HG03039 (cell line): ENCODE data around the gene CXCL17.

Source experiments
- ATAC-seq: cut with Tn5 transposase; IDR thresholded peaks from one replicate; pipeline ENCODE4 v1.9.1; 2021; ENCODE audit warnings: mild to moderate bottlenecking, moderate library complexity; ENCODE audit not compliant: unreplicated experiment

The CXCL17 gene

GRCh38 chr19:42424712-42425131 lies 18.0 kb downstream of the CXCL17 start:
- no peak for ATAC-seq

- no peak for ATAC-seq
These were observed 18.4 kb downstream of the CXCL17 start for GRCh38 chr19:42424345-42424707.

GRCh38 chr19:42423462-42424344 lies 19.0 kb downstream of the CXCL17 start:
- peak; percentile 87 for ATAC-seq

GRCh38 chr19:42422901-42423461 lies 19.8 kb downstream of the CXCL17 start:
- ATAC-seq = peak; percentile 31

- ATAC-seq = no peak
These were observed 20.4 kb downstream of the CXCL17 start for GRCh38 chr19:42422092-42422900.

GRCh38 chr19:42421591-42422031 lies 21.1 kb downstream of the CXCL17 start:
- ATAC-seq = no peak

- ATAC-seq = no peak
These were observed 21.6 kb downstream of the CXCL17 start for GRCh38 chr19:42421101-42421500.

GRCh38 chr19:42420055-42420544 lies 22.6 kb downstream of the CXCL17 start:
- ATAC-seq = no peak

GRCh38 chr19:42419309-42419708 lies 23.4 kb downstream of the CXCL17 start:
- ATAC-seq = no peak

GRCh38 chr19:42412661-42413076 lies 30.1 kb downstream of the CXCL17 start:
- ATAC-seq = no peak

GRCh38 chr19:42412227-42412626 lies 30.5 kb downstream of the CXCL17 start:
- no peak for ATAC-seq

GRCh38 chr19:42411581-42412178 lies 31.1 kb downstream of the CXCL17 start:
- ATAC-seq = no peak

GRCh38 chr19:42410371-42410770 lies 32.4 kb downstream of the CXCL17 start:
- ATAC-seq = no peak

- ATAC-seq = no peak
These were observed 33.3 kb downstream of the CXCL17 start for GRCh38 chr19:42409477-42409876.

- no peak for ATAC-seq
These were observed 35.0 kb downstream of the CXCL17 start for GRCh38 chr19:42407816-42408175.

- ATAC-seq = no peak
These were observed 35.5 kb downstream of the CXCL17 start for GRCh38 chr19:42407085-42407815.

- no peak for ATAC-seq
These were observed 36.6 kb downstream of the CXCL17 start for GRCh38 chr19:42406111-42406510.

- ATAC-seq = no peak
These were observed 39.2 kb downstream of the CXCL17 start for GRCh38 chr19:42403586-42403985.

GRCh38 chr19:42402376-42403116 lies 40.2 kb downstream of the CXCL17 start:
- no peak for ATAC-seq
